Stimulated activated naive B cell treated with anti-CD40 and anti-IgM and Interleukin-4, amounts not matched to agents 10 μg/mL and 1 μg/mL and 100 μg/mL, for 72 hours (primary cell): ENCODE results near the gene IL17RB.
A peak's percentile ranks its signal among the peaks of the same experiment; 100 is the strongest.

Experiments
- ATAC-seq, 2 donors: fragments of 150-1000 bp; cut with Tn5 transposase; replicated peaks; 2 replicates each; pipeline ENCODE4 v1.10.0; 2021; ENCODE audit warnings: moderate library complexity in 1 of 2
- DNase-seq: peaks from one replicate; pipeline ENCODE4 v3.0.0; 2021
- H3K27ac Mint-ChIP-seq: one replicate; pipeline ENCODE4 v1.8.0; 2022; ENCODE audit warnings: mild to moderate bottlenecking, mixed read lengths
- H3K27me3 Mint-ChIP-seq, 2 donors: one replicate each; pipeline ENCODE4 v1.8.0; 2022; ENCODE audit warnings: mixed read lengths in 2 of 2
- H3K36me3 Mint-ChIP-seq, 2 donors: one replicate each; pipeline ENCODE4 v1.8.0; 2022; ENCODE audit warnings: mixed read lengths in 2 of 2, mild to moderate bottlenecking in 1 of 2
- H3K4me1 Mint-ChIP-seq, 2 donors: one replicate each; pipeline ENCODE4 v1.8.0; 2022; ENCODE audit warnings: mixed read lengths in 2 of 2, mild to moderate bottlenecking in 1 of 2
- H3K4me3 Mint-ChIP-seq, 2 donors: one replicate each; pipeline ENCODE4 v1.8.0; 2022; ENCODE audit warnings: mild to moderate bottlenecking in 2 of 2, mixed read lengths in 2 of 2, moderate library complexity in 1 of 2
- H3K9me3 Mint-ChIP-seq, 2 donors: one replicate each; pipeline ENCODE4 v1.8.0; 2022; ENCODE audit warnings: mixed read lengths in 2 of 2, mild to moderate bottlenecking in 1 of 2

IL17RB gene

DNA sequence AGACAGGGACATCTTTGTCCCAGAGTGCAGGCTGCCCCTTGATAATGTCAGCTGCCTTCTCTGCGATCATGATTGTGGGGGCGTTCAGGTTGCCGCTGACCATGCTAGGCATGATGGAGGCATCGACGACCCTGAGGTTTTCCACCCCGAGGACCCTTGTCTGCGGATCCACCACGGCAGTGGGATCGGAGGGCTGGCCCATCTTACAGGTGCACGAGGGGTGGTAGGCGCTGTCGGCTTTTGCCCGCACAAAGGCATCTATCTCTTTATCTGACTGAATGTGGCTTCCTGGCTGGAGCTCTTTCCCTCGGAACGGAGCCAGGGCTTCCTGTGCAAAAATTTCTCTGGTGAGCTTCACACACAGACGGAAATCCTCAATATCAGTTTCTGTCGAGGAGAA, 28.6 kb upstream of the IL17RB start:
- Mint-ChIP-seq H3K9me3 (no peaks in the 10 kb centered on the region), H3K4me3 (no peak overlapping the region), H3K36me3 (peaks cover 63 to 78% of the 10 kb centered on the region in 2 donors), H3K27ac (peak overlapping the region; percentile 51), H3K27me3 (peaks cover 12 to 16% of the 10 kb centered on the region in 2 donors), H3K4me1 (peaks cover 6 to 13% of the 10 kb centered on the region in 2 donors)
- no peak for ATAC-seq
- DNase-seq = no peak

DNA sequence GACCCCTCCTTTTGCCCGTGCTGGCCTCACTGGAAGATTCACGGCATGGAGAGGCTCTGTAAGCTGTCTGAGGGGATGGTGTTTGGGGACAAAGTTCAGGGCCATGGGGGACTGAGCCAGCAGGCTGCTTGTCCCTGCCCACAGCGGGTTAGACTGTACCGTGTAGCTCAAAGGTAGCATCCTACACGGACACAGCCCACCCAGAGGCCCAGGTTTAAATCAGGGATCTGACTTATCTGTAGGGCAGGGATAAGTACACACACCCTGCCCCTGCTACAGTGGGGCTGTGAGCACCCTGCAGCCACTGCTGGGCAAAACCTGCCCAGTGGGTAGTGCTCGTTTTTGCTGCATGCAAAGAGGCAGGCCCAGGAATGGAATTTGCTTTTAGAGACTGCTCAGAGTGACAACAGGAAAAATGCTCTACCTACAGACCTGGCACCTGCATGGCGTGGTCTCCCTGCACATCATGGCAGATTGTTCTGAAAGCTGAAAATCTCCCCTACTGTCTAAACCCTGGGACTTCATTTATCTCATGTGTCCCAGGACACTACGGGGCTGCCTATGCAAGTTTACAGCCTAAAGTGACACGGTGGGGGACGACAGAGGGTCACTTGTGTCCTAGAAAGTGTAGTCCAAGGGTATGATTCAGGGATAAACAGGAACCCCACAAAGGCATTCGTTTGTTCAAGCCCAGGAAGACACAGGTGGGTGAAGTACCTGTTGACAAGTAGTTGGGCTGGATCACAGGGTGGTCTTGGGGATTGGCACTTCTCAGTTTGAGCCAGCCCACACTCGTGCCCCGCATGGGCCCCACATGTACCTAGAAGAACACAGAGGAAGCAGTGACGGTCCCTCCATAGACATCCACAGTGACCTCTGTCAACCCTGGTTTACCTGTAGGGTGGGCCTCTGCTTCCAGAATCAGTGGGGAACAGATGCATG, 27.9 kb upstream of the IL17RB start:
- H3K36me3 Mint-ChIP-seq = peaks cover 60 to 78% of the 10 kb centered on the region in 2 donors
- no peak for ATAC-seq
- H3K27ac Mint-ChIP-seq = peak overlapping the region; percentile 51
- peaks cover 6 to 13% of the 10 kb centered on the region in 2 donors for H3K4me1 Mint-ChIP-seq
- DNase-seq = no peak
- H3K9me3 Mint-ChIP-seq = no peaks in the 10 kb centered on the region
- no peak overlapping the region for H3K4me3 Mint-ChIP-seq
- peaks cover 12 to 16% of the 10 kb centered on the region in 2 donors for H3K27me3 Mint-ChIP-seq

DNA sequence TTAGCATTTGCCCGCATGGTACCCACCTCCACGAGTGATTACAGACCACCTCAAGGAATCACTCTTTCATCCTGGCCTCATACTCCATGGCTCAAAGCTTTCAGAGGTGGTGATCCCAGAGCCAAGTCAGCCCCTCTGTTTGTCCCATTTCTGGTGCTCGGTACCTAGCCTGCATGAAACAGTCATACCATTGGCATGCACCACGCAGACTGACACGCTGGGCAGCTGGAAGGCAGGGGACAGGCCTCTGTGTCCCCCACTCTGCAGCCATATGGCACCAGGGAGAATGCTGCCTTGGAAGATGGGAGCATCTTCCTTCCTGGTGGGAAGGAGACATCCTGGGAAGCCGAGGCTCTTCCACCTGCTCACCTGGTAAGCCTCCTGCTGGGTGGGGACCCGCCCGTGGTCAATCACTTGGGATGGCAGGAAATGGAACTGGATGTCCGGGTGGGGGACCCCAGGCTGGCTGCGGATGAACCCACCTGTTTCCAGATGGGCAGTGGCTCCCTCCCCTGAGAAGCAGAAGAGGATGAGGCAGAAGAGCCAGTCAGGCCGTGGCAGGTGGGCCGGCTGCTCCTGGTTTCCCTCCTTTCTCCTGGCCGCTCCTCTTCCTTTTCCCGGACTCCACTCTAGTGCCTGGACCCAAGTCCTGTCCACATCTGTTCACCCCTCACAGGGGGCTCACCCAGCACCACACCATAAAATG, 27.1 kb upstream of the IL17RB start:
- H3K27ac Mint-ChIP-seq = peak overlapping the region; percentile 63
- no peak overlapping the region for H3K4me3 Mint-ChIP-seq
- no peak for ATAC-seq
- no peaks in the 10 kb centered on the region for H3K9me3 Mint-ChIP-seq
- DNase-seq = no peak
- peaks cover 66 to 77% of the 10 kb centered on the region in 2 donors for H3K36me3 Mint-ChIP-seq
- peaks cover 6 to 13% of the 10 kb centered on the region in 2 donors for H3K4me1 Mint-ChIP-seq
- peaks cover 12 to 23% of the 10 kb centered on the region in 2 donors for H3K27me3 Mint-ChIP-seq

DNA sequence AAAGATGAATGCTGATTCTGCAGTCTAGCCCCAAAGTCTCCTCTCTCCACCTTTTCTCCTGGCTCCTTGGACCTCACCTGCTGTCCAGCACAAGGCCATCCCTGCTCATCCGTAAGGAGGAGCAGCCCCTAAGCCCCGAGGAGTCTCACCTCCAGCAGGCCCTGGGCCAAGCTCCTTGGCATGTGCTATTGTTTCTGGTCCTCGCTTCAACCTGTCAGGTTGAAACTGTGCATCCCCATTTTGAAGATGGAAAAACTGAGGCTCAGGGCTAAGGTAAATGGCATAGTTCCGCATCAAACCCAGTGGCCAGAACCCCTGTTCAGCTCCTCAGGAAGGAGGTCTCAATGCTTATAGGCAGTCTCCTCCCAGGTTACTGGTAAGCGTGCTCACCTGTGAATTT, 26.3 kb upstream of the IL17RB start:
- H3K4me3 Mint-ChIP-seq = no peak overlapping the region
- peaks cover 64 to 81% of the 10 kb centered on the region in 2 donors for H3K36me3 Mint-ChIP-seq
- peaks cover 12 to 28% of the 10 kb centered on the region in 2 donors for H3K27me3 Mint-ChIP-seq
- no peaks in the 10 kb centered on the region for H3K9me3 Mint-ChIP-seq
- no peak for ATAC-seq
- peaks cover 6 to 13% of the 10 kb centered on the region in 2 donors for H3K4me1 Mint-ChIP-seq
- DNase-seq = no peak
- H3K27ac Mint-ChIP-seq = no peak overlapping the region

DNA sequence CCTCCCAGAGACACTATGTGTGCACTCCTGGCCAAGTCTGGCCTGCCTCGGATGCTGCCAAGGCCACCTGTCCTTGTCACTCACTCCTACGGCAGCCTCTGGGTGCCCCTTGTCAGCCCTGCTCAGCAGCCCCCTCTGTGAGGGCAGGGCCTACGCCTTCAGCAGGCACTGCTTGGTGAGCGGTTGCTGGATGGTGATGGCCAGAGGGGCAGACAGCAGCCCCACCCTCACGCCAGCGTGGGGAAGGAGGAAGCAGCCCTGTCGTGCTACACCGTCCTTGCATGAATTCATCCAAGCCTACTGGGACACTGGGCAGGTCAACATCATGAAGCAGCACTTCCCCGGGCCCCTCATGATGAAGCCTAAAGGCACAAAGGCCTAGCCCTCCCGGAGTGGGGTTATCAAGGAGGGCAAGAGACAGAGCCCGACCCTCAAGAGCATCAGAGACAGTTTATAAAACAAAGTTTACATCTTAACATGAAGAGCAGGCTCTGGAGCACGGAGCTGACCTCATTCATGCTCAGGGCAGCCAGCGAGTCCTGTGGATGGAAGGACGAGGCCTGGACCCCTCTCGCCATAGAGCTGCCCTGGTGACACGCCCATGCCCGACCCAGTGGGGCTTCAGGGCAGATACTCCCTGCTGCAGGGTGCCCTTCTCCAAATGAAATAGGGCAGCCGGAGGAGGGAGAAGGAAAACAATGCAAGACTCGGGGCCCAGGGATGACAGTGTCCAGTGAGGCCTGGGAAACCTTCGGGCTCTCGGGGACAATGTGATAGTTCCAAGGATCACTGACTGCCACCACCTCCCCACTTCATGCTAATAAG, 25.4 kb upstream of the IL17RB start:
- DNase-seq (no peak), ATAC-seq (no peak)
- H3K36me3 Mint-ChIP-seq = peaks cover 59 to 79% of the 10 kb centered on the region in 2 donors
- no peak overlapping the region for H3K4me3 Mint-ChIP-seq
- peaks cover 12 to 35% of the 10 kb centered on the region in 2 donors for H3K27me3 Mint-ChIP-seq
- H3K4me1 Mint-ChIP-seq = peaks cover 6 to 15% of the 10 kb centered on the region in 2 donors
- H3K9me3 Mint-ChIP-seq = no peaks in the 10 kb centered on the region
- H3K27ac Mint-ChIP-seq = no peak overlapping the region

DNA sequence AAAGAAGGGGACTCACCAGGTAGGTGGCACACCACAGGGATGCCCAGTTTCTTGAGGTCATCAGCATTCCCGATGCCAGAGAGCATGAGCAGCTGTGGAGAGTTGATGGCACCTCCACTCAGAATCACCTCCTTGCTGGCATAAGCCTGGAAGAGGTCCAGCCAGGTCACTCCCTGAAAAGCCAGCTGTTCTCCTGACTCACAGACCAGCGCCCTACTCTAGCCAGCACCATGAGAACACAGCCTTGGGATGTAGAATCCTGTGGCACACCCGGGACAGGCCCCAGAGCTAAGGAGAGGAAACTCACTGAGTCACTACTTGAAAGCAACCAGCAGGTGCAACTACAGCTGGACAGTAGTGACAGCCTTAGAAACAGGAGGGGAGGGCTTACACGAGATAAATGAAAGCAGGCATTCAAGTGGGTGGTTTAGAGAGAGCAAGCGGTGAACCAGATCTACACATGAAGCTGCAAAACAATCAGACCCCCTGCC, 24.7 kb upstream of the IL17RB start:
- Mint-ChIP-seq H3K27me3 (peaks cover 12 to 39% of the 10 kb centered on the region in 2 donors), H3K27ac (no peak overlapping the region), H3K4me3 (no peak overlapping the region), H3K36me3 (peaks cover 62 to 81% of the 10 kb centered on the region in 2 donors), H3K4me1 (peaks cover 8 to 19% of the 10 kb centered on the region in 2 donors), H3K9me3 (no peaks in the 10 kb centered on the region)
- ATAC-seq (peak; percentile 48 to 54), DNase-seq (no peak)

DNA sequence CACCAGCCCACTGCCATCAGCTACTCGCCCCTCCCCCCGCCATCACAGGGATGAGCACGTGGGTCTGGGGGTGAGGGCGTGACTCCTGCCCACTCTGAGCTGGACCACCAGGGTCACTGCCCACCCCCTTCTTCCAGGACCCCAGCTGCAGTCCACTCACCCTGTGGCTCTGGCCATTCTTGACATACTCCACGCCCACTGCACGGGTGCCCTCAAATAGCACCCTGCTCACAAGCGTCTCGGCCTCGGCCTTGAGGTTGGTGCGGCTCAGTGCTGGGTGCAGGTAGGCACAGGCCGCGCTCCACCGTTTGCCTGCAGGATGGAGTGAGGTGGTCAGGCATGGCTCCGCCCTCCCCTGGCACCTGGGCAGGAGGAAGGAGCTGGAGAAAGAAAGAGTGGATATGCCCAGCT, 24.0 kb upstream of the IL17RB start:
- no peak for ATAC-seq
- Mint-ChIP-seq H3K27me3 (peaks cover 12 to 37% of the 10 kb centered on the region in 2 donors), H3K36me3 (peaks cover 60 to 80% of the 10 kb centered on the region in 2 donors), H3K4me1 (peaks cover 8 to 19% of the 10 kb centered on the region in 2 donors), H3K4me3 (no peak overlapping the region), H3K9me3 (no peaks in the 10 kb centered on the region), H3K27ac (no peak overlapping the region)
- no peak for DNase-seq

DNA sequence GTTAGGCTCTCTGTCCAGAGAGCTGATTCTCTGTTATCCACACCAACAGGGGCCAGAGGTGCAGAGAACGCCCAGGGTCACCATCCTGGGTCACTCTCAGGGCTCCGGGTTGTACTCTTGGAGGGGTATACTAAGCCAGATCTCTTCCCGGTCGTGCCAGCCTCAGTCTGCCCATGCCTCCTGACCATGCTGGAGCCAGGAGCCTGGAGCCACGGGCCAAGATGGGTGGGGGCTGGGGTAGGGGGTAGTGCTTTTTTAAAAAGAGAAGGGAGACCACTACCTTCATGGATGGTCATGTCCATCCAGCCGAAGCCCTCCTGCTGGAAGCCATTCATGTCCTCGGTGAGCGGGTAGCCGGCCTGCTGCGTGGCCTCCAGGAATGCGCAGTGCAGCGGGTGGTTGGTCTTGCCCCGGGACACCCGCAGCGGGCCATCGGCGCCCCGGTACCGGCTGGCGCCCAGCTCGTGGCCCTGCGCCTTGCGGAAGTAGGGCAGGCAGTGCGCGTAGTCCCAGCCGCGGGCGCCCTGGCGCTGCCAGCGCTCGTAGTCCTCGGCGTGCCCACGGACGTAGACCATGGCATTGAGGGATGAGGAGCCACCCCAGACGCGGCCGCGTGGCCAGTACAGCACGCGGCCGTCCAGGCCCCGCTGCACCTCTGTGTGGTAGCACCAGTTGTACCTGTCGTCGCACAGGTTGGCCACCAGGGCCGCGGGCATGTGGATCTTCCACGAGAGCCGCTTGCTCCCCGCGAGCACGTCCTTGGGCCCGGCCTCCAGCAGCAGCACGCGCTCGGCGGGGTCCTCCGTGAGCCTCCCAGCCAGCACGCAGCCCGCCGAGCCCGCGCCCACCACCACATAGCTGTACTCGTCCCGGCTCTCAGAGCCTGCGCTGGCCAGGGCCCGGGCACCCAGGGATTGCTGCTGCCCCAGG, 23.1 kb upstream of the IL17RB start:
- peaks cover 7 to 28% of the 10 kb centered on the region in 2 donors for H3K27me3 Mint-ChIP-seq
- H3K27ac Mint-ChIP-seq = no peak overlapping the region
- DNase-seq (no peak), ATAC-seq (no peak)
- H3K4me3 Mint-ChIP-seq = no peak overlapping the region
- no peaks in the 10 kb centered on the region for H3K9me3 Mint-ChIP-seq
- H3K36me3 Mint-ChIP-seq = peaks cover 51 to 76% of the 10 kb centered on the region in 2 donors
- H3K4me1 Mint-ChIP-seq = peaks cover 8 to 12% of the 10 kb centered on the region in 2 donors

DNA sequence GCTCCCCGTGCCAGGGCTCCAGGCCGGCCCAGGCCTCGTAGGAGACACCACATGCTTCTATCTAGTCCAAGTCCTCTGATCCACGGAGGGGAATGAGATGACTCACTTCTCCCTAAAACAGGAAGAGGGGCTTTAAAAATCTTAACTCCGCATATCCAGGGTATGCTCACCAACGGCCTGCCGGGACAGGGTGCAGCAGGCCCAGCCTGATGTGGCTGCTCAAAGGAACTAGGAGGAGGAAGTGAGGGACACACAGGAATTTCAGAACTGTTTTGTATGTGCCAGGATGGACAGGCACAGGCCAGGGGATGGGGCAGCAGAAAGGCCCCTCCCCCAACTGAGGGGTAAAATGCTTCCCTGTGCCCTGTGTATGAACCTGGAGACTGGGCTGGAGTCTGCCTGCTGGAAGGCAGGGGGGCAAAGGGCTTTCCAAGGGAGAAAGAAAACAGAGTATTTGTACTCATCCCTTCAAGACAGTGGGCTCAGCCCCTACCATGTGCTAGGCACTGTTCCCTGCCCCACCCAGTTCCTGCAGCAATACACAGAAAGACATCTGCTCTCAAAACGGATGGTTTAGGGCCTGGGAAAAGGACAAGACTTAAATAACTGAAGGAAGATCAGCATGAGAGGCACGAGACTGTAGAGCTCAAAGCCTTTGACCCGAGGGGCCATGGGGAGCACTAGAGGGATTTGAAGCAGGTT, 22.3 kb upstream of the IL17RB start:
- DNase-seq (no peak), ATAC-seq (no peak)
- Mint-ChIP-seq H3K4me1 (peaks cover 8 to 12% of the 10 kb centered on the region in 2 donors), H3K27ac (no peak overlapping the region), H3K4me3 (no peak overlapping the region), H3K27me3 (peaks cover 7 to 23% of the 10 kb centered on the region in 2 donors), H3K9me3 (no peaks in the 10 kb centered on the region), H3K36me3 (peaks cover 46 to 76% of the 10 kb centered on the region in 2 donors)

DNA sequence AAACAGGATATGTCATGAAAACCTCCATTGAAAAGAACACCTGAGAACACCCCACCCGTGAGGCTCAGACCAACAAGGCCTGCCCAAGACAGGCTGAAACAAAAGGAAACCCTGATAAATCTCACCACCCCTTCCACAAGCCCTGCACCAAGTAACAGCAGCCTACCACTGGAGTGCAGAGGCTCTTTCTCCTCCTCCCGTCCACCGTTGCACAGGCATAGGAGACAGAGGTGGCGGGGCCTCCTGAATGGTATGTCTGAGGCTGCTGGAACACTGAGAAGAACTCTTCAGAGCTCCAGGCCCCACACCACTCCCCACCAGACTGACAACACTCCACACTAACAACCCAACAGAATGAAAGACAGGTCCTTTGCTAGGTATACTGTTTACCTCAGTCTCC, 21.6 kb upstream of the IL17RB start:
- Mint-ChIP-seq H3K27me3 (peaks cover 3 to 23% of the 10 kb centered on the region in 2 donors), H3K4me1 (peaks cover 8 to 12% of the 10 kb centered on the region in 2 donors), H3K27ac (peak overlapping the region; percentile 42), H3K9me3 (no peaks in the 10 kb centered on the region), H3K4me3 (no peak overlapping the region), H3K36me3 (peaks cover 44 to 74% of the 10 kb centered on the region in 2 donors)
- DNase-seq = no peak
- ATAC-seq = no peak

DNA sequence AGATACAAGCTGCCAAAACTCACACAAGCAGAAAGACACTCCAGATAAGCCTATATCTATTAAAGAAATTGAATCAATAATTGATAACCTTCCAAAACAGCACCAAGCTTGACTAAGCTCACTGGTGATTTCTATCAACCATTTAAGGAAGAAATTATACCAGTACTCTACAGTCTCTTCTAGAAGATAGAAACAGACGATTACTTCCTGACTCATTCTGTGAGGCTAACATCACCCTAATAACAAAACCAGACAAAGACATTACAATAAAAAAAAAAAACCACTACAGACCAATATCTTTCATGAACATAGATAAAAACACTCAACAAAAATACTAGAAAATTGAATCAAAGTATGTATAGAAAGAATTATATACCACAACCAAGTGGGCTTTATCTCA, 20.3 kb upstream of the IL17RB start:
- DNase-seq (no peak), ATAC-seq (no peak)
- peak overlapping the region; percentile 70 for H3K27ac Mint-ChIP-seq
- no peaks in the 10 kb centered on the region for H3K9me3 Mint-ChIP-seq
- no peak overlapping the region for H3K4me3 Mint-ChIP-seq
- H3K4me1 Mint-ChIP-seq = peaks cover 8 to 9% of the 10 kb centered on the region in 2 donors
- H3K27me3 Mint-ChIP-seq = peaks cover 0 to 23% of the 10 kb centered on the region in 2 donors
- peaks cover 39 to 68% of the 10 kb centered on the region in 2 donors for H3K36me3 Mint-ChIP-seq

DNA sequence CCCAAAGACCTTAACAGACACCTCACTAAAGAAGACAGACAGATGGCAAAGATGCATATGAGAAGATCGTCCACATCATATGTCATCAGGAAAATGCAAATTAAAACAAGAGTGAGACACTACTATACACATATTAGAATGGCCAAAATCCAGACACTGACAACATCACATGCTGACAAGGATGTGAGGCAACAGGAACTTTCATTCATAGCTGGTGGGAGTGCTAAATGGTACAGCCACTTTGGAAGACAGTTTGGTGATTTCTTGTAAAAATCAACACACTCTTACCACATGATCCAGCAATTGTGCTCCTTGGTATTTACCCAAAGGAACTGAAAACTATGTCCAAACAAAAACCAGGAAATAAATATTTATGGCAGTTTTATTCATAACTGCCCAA, 17.8 kb upstream of the IL17RB start:
- no peak overlapping the region for H3K27ac Mint-ChIP-seq
- H3K4me3 Mint-ChIP-seq = no peak overlapping the region
- no peaks in the 10 kb centered on the region for H3K9me3 Mint-ChIP-seq
- peaks cover 5 to 12% of the 10 kb centered on the region in 2 donors for H3K4me1 Mint-ChIP-seq
- DNase-seq (no peak), ATAC-seq (no peak)
- H3K27me3 Mint-ChIP-seq = peaks cover 0 to 23% of the 10 kb centered on the region in 2 donors
- H3K36me3 Mint-ChIP-seq = peaks cover 33 to 64% of the 10 kb centered on the region in 2 donors
